GM20000 (cell line): ENCODE data around the gene UBAC2.

ENCODE experiments used
- DNase-seq: peaks from one replicate; pipeline ENCODE4 v3.0.0; 2012; ENCODE audit warnings: low spot score
- TF ChIP-seq, protein P1 (sequence below): IDR thresholded peaks from 2 replicates; pipeline ENCODE4 v1.5.1; 2012; ENCODE audit warnings: mild to moderate bottlenecking, control low read depth; ENCODE audit errors: extremely low read depth, missing control alignments

UBAC2 gene

DNA sequence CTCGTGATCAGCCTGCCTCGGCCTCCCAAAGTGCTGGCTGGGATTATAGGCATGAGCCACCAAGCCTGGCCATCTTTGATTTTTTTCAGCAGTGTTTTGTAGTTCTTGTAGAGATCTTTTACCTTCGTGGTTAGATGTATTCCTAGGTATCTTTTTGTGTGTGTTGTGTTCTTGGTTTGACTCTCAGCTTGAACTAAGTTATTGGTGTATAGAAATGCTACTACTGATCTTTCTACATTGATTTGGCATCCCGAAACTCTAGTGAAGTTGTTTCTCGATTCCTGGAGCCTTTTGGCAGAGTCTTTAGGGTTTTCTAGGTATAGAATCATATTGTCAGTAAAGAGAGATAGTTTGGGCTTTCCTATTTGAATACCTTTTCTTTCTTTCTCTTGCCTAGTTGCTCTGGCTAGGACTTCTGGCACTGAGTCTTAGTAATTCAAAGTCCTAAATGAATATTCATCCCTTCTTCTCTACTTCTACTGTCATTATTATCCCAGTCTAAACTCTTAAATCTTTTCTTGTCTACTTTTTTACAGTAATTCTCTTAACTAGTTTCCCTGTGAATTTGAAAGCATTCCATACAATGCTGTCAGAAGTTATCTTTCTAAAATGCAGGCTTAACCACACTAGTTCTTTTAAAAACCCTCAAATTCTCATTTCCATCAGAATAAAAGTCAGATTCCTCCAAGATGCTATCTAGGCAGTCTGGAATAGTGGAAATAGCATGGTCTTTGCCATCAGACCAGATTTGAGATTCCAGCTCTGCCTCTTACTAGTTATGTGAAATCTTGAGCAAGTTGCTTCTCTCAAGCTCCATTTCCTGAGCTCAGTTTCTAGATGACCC lies 50.5 kb downstream of the UBAC2 start:
- TF ChIP-seq, protein P1, sequence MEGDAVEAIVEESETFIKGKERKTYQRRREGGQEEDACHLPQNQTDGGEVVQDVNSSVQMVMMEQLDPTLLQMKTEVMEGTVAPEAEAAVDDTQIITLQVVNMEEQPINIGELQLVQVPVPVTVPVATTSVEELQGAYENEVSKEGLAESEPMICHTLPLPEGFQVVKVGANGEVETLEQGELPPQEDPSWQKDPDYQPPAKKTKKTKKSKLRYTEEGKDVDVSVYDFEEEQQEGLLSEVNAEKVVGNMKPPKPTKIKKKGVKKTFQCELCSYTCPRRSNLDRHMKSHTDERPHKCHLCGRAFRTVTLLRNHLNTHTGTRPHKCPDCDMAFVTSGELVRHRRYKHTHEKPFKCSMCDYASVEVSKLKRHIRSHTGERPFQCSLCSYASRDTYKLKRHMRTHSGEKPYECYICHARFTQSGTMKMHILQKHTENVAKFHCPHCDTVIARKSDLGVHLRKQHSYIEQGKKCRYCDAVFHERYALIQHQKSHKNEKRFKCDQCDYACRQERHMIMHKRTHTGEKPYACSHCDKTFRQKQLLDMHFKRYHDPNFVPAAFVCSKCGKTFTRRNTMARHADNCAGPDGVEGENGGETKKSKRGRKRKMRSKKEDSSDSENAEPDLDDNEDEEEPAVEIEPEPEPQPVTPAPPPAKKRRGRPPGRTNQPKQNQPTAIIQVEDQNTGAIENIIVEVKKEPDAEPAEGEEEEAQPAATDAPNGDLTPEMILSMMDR: no peak
- DNase-seq: no peak

DNA sequence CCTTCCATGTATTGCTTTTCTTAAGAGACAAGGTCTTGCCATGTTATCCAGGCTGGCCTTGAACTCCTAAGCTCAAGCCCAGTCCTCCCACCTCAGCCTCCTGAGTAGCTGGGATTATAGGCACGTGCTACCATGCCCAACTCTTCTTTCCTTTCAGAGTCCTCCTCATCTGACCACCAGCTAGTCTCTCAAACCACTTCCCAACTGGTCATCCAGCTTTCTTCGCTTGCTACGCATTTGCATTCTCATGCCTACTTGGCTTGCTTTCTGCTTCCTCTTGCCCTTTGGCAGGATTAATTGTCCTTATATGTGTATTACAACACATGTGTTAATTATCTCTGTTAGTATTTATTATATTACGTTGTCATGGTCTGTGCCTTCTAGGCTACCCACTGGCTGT lies 51.3 kb downstream of the UBAC2 start:
- TF ChIP-seq, protein P1: no peak
- DNase-seq: no peak

DNA sequence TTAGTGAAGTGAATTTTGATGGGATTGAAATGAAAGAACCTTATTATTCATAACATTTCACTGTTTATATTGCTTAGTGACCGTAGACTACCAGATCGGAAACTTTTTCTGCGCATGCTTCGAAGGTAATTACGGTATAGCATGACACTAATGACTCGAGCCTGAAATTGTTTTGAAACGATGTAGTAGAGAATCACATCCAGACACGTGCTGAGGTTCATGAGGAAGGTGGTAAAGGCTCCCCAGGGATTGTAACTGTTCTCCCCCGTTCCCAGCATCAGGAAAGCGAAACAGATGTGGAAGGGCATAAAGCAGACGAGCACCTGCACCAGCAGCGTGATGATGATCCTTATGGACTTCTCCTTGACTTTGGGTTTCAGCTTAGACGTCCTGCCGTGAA lies 54.2 kb downstream of the UBAC2 start:
- DNase-seq: no peak
- TF ChIP-seq, protein P1: no peak

DNA sequence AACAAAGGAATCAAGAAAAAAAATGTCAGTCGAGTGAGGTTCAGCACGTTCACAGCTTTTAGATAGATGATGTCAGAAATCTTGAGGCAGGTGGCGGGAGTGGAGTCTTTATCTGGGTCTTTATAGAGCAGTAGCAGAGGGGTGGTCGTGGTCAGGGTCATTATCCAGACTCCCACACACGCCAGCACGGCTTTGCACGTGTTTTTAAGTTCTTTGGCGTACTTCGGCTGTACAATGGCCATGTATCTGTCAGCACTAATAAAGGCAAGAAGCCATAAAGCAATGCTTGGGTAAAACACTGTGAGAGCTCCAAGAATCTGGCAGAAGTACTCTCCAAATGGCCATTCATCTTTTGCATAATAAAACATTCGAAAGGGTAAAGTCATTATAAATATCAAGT lies 54.6 kb downstream of the UBAC2 start:
- no peak for DNase-seq
- TF ChIP-seq, protein P1: no peak

DNA sequence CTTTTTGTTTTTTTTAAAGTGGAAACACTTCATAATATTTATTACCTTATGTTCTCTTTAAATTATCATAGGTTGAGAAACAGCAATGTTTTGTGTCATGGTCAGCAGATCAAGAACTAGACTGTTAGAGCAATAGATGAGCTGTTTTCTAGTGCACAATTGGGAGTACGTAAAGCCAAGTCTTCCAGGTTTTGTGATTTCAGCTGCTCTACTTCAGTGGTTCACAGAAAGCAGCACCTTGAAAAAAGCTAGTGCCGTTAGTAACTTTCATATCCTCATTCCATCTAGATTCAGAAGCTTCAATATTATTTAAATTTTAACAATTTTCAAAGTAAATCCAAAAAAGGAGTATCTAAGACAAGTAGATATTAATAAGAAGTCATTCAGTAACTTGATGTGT lies 55.6 kb downstream of the UBAC2 start:
- TF ChIP-seq, protein P1: no peak
- DNase-seq: no peak

DNA sequence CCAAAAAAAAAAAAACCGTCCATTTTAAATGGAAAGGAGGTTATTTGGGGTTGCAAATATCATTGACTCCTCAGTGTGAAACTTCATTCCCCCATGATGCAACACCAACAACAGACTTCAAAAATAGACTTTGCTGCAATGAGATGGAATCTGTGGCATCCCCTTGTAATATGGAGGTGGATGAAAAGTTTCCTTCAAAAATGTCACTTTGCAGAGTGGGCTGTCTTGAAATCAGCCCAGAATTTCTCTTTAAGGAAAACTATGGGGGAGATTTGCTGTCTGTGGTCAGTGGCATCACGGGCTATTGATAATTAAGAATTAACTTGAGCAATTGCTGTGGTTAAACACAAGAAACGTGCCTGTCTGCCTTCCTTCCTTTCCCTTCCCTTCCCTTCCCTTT lies 56.1 kb downstream of the UBAC2 start:
- no peak for DNase-seq
- TF ChIP-seq, protein P1: no peak

DNA sequence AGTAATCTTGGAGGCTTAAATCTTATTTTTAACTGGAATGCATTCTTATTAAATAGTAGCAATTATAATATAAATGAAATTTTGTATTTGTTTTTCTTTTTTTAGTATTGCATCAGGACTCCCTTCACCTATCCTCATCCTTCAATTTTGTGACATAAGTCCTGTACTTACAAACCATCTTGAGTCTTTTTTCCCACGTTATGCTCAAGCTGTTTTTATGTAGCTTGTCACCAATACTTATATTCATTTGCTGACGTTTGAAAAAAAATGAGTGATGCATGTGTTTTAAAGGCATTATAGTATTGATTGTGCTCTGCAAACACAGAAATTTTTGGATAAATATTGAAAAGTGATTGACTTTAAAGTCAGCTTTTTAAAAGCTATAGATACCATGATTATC lies 56.6 kb downstream of the UBAC2 start:
- TF ChIP-seq, protein P1: no peak
- no peak for DNase-seq
